ENCODE data around the gene NUMBL. TPM values are rescaled to one million over a fixed set of nuclear protein-coding genes. Genes with fewer than 3 reads are reported as not detected.

The NUMBL gene
- total and polyA plus RNA-seq, 9 of the 15 experiments (the other 6 are each of a cell fraction or from before 2014, with no cell fraction given), result 0.39 to 38.6 (median 6.6) TPM

DNA sequence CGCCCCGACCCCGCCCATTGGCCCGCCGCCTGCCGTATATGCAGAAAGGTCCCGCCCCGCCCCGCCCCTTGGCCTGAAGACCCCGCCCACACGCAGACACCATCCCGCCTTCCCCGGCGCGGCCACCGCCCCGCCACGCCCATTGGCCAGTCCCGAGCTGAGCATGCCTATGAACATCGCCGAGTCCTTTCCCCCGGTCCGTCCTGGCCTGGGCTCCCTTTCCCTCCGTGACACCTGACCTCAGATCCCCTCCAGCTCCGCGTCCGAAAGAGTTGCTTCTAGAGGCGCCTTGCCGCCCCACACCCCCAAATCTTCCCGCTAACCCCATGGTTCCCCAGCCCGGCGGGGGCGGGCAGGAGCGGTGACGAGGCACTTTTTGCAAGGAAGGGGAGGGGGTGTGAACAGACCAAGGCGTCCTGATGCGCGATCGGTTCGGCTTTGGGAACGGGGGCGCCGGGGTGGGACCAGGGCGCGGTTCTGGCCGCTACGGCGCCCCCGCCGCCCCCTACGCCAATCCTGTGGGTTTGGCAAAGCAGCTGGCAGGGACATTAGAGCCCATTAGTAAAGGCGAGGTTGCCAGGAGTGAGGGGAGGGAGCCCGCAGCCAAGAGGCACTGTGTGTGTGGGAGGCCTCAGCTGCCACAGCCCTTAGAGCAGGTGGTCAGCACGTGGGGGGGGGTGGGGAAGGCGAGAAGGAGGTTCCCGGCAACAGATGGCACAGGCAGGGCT lies 406 bp upstream of the NUMBL start (continued):
- TF ChIP-seq, protein P1, sequence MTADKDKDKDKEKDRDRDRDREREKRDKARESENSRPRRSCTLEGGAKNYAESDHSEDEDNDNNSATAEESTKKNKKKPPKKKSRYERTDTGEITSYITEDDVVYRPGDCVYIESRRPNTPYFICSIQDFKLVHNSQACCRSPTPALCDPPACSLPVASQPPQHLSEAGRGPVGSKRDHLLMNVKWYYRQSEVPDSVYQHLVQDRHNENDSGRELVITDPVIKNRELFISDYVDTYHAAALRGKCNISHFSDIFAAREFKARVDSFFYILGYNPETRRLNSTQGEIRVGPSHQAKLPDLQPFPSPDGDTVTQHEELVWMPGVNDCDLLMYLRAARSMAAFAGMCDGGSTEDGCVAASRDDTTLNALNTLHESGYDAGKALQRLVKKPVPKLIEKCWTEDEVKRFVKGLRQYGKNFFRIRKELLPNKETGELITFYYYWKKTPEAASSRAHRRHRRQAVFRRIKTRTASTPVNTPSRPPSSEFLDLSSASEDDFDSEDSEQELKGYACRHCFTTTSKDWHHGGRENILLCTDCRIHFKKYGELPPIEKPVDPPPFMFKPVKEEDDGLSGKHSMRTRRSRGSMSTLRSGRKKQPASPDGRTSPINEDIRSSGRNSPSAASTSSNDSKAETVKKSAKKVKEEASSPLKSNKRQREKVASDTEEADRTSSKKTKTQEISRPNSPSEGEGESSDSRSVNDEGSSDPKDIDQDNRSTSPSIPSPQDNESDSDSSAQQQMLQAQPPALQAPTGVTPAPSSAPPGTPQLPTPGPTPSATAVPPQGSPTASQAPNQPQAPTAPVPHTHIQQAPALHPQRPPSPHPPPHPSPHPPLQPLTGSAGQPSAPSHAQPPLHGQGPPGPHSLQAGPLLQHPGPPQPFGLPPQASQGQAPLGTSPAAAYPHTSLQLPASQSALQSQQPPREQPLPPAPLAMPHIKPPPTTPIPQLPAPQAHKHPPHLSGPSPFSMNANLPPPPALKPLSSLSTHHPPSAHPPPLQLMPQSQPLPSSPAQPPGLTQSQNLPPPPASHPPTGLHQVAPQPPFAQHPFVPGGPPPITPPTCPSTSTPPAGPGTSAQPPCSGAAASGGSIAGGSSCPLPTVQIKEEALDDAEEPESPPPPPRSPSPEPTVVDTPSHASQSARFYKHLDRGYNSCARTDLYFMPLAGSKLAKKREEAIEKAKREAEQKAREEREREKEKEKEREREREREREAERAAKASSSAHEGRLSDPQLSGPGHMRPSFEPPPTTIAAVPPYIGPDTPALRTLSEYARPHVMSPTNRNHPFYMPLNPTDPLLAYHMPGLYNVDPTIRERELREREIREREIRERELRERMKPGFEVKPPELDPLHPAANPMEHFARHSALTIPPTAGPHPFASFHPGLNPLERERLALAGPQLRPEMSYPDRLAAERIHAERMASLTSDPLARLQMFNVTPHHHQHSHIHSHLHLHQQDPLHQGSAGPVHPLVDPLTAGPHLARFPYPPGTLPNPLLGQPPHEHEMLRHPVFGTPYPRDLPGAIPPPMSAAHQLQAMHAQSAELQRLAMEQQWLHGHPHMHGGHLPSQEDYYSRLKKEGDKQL (CRISPR knock-in tag; IDR thresholded peaks at IDR 0.05; ENCODE audit: borderline replicate concordance), result no peak
- no peak for TF ChIP-seq IFI16 (CRISPR knock-in tag; IDR thresholded peaks at IDR 0.05)
- TF ChIP-seq ZBED1 (IDR thresholded peaks at IDR 0.05), result peak; percentile 70; the same call in 1 of the 2 replicates
- TF ChIP-seq, protein P2, sequence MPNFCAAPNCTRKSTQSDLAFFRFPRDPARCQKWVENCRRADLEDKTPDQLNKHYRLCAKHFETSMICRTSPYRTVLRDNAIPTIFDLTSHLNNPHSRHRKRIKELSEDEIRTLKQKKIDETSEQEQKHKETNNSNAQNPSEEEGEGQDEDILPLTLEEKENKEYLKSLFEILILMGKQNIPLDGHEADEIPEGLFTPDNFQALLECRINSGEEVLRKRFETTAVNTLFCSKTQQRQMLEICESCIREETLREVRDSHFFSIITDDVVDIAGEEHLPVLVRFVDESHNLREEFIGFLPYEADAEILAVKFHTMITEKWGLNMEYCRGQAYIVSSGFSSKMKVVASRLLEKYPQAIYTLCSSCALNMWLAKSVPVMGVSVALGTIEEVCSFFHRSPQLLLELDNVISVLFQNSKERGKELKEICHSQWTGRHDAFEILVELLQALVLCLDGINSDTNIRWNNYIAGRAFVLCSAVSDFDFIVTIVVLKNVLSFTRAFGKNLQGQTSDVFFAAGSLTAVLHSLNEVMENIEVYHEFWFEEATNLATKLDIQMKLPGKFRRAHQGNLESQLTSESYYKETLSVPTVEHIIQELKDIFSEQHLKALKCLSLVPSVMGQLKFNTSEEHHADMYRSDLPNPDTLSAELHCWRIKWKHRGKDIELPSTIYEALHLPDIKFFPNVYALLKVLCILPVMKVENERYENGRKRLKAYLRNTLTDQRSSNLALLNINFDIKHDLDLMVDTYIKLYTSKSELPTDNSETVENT (CRISPR knock-in tag; IDR thresholded peaks at IDR 0.05), result no peak
- TF ChIP-seq TAF7 (tag; IDR thresholded peaks at IDR 0.05), result peak; percentile 62
- TF ChIP-seq, protein P3, sequence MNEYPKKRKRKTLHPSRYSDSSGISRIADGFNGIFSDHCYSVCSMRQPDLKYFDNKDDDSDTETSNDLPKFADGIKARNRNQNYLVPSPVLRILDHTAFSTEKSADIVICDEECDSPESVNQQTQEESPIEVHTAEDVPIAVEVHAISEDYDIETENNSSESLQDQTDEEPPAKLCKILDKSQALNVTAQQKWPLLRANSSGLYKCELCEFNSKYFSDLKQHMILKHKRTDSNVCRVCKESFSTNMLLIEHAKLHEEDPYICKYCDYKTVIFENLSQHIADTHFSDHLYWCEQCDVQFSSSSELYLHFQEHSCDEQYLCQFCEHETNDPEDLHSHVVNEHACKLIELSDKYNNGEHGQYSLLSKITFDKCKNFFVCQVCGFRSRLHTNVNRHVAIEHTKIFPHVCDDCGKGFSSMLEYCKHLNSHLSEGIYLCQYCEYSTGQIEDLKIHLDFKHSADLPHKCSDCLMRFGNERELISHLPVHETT (CRISPR knock-in tag; conservative IDR thresholded peaks at IDR 0.05 in 1 of 2, IDR thresholded peaks at IDR 0.05 in 1 of 2), result peak in 1 of 2 experiments; percentile 81; a peak in 1 of 4 replicates
- no peak; the same call in 1 of the 2 replicates for TF ChIP-seq GTF2F1 (IDR thresholded peaks at IDR 0.05; ENCODE audit: low read depth, low read length)
- no peak for TF ChIP-seq ZNF347 (CRISPR knock-in tag; IDR thresholded peaks at IDR 0.05; ENCODE audit: low read depth)
- TF ChIP-seq, protein P4, sequence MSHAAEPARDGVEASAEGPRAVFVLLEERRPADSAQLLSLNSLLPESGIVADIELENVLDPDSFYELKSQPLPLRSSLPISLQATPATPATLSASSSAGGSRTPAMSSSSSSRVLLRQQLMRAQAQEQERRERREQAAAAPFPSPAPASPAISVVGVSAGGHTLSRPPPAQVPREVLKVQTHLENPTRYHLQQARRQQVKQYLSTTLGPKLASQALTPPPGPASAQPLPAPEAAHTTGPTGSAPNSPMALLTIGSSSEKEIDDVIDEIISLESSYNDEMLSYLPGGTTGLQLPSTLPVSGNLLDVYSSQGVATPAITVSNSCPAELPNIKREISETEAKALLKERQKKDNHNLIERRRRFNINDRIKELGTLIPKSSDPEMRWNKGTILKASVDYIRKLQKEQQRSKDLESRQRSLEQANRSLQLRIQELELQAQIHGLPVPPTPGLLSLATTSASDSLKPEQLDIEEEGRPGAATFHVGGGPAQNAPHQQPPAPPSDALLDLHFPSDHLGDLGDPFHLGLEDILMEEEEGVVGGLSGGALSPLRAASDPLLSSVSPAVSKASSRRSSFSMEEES (CRISPR knock-in tag; IDR thresholded peaks at IDR 0.05), result no peak
- TF ChIP-seq, protein P5, sequence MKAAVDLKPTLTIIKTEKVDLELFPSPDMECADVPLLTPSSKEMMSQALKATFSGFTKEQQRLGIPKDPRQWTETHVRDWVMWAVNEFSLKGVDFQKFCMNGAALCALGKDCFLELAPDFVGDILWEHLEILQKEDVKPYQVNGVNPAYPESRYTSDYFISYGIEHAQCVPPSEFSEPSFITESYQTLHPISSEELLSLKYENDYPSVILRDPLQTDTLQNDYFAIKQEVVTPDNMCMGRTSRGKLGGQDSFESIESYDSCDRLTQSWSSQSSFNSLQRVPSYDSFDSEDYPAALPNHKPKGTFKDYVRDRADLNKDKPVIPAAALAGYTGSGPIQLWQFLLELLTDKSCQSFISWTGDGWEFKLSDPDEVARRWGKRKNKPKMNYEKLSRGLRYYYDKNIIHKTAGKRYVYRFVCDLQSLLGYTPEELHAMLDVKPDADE (conservative IDR thresholded peaks at IDR 0.05; ENCODE audit: control insufficient read depth, low read depth, low read length), result 0 out of 2 replicates have a peak, but pooled peaks have one; percentile 32
- TF ChIP-seq HMG20B (CRISPR knock-in tag; IDR thresholded peaks at IDR 0.05), result no peak
- TF ChIP-seq, protein P6, sequence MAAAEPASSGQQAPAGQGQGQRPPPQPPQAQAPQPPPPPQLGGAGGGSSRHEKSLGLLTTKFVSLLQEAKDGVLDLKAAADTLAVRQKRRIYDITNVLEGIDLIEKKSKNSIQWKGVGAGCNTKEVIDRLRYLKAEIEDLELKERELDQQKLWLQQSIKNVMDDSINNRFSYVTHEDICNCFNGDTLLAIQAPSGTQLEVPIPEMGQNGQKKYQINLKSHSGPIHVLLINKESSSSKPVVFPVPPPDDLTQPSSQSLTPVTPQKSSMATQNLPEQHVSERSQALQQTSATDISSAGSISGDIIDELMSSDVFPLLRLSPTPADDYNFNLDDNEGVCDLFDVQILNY (CRISPR knock-in tag; IDR thresholded peaks at IDR 0.05), result no peak

Measured in K562 (cell line).